Smooth muscle cell (in vitro differentiated cells): ENCODE results near the gene EMC8. TPM values are rescaled to one million over a fixed set of nuclear protein-coding genes. Genes with fewer than 3 reads are reported as not detected.

Experiments used
- DNase-seq: peaks from one replicate; lab custom pipeline; 2025; ENCODE audit not compliant: unreplicated experiment; lab: John Stamatoyannopoulos, UW
- H2AFZ ChIP-seq: fragments of 200-600 bp; sonication (generic); 2 replicates; pipeline ENCODE4 v1.6.0; 2016; ENCODE audit warnings: antibody characterized with exemption, low read depth, mild to moderate bottlenecking
- H3F3A ChIP-seq: fragments of 200-600 bp; sonication (generic); 2 replicates; pipeline ENCODE4 v1.6.0; 2017; ENCODE audit warnings: antibody characterized with exemption, low read depth
- H3K27ac ChIP-seq: fragments of 200-600 bp; sonication (generic); 2 replicates; pipeline ENCODE4 v1.5.1; 2016; ENCODE audit warnings: low read depth, mild to moderate bottlenecking
- H3K27me3 ChIP-seq: fragments of 200-600 bp; sonication (generic); 2 replicates; pipeline ENCODE4 v1.6.1; 2016; ENCODE audit warnings: low read depth, mild to moderate bottlenecking
- H3K36me3 ChIP-seq: fragments of 200-600 bp; sonication (generic); 2 replicates; pipeline ENCODE4 v1.5.1; 2016; ENCODE audit warnings: low read depth
- H3K4me1 ChIP-seq: fragments of 200-600 bp; sonication (generic); 2 replicates; pipeline ENCODE4 v1.5.1; 2016; ENCODE audit warnings: low read depth
- H3K4me2 ChIP-seq: fragments of 200-600 bp; sonication (generic); 2 replicates; pipeline ENCODE4 v1.6.0; 2016; ENCODE audit warnings: mild to moderate bottlenecking
- H3K4me3 ChIP-seq: fragments of 200-600 bp; sonication (generic); 2 replicates; pipeline ENCODE4 v1.5.1; 2016; ENCODE audit warnings: mild to moderate bottlenecking
- H3K79me2 ChIP-seq: fragments of 200-600 bp; sonication (generic); 2 replicates; pipeline ENCODE4 v1.6.0; 2016; ENCODE audit warnings: low read depth, mild to moderate bottlenecking
- H3K9ac ChIP-seq: fragments of 200-600 bp; sonication (generic); 2 replicates; pipeline ENCODE4 v1.6.0; 2016; ENCODE audit warnings: low read depth
- H3K9me3 ChIP-seq: fragments of 200-600 bp; sonication (generic); replicated peaks from 2 replicates; pipeline ENCODE4 v1.5.1; 2016; ENCODE audit warnings: low read depth
- H4K20me1 ChIP-seq: fragments of 200-600 bp; sonication (generic); 2 replicates; pipeline ENCODE4 v1.6.0; 2016; ENCODE audit warnings: low read depth
- WGBS: methylation state at CpG from one replicate; pipeline ENCODE4 v1.1.7; 2016; ENCODE audit warnings: low lambda C conversion rate; 5-methylcytosine and 5-hydroxymethylcytosine counted together
- polyA plus RNA-seq: library from polyadenylated mRNA; unstranded; fragments of >200 nt; fragmentation: Nextera tagmentation; extraction: Ambion mirVana; gene quantifications from 2 replicates; pipeline ENCODE4 v1.2.1, GENCODE V29; 2016
- total RNA-seq: library from RNA; depleted of rRNA; stranded (reverse); fragments of >200 nt; gene quantifications from 2 replicates; pipeline ENCODE4 v1.2.3, GENCODE V29; 2014
- TF ChIP-seq, protein P1 (sequence below): fragments of 200-600 bp; sonication (generic); IDR thresholded peaks from 2 replicates; pipeline ENCODE4 v1.5.1; 2017; ENCODE audit warnings: borderline replicate concordance, mild to moderate bottlenecking, antibody characterized with exemption; ENCODE audit not compliant: insufficient read depth, poor library complexity, severe bottlenecking

Gene EMC8
- total and polyA plus RNA-seq, 2 experiments from 2014 or later: 40.4 to 40.9 TPM

DNA sequence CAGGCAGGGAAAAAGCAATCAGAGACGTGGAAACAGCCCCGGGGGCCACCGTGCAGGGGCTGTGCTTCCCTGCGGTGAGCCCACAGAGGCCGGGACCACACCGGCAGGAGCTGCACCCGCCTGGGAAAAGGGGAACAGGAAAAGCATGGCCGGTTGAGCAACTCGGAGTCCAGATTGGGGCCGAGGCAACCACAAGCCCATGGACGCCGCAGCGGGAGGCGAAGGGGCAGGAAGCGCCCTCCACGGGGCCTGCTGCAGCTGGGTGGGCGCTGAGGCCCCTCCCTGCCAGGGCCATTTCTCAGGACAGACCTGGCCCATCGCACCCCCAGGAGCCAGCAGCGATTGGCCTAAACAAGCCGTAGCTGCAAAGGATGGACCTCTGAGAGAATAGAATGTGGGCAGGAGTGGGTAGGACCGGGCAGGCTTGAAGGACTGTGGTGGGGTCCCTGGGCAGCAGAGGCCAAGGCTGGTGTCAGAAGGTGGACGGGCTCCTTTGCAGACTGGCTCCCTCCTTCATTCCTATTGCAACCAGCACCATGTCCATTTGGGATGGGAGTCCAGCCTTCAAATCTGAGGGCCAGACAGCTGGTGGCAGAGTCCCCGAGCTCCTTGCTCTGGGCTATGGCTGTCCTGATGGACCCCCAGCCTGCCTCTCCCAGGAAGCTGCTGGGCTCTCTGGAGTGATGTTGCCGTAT is 30.6 kb upstream of the EMC8 start:
- Histone ChIP-seq H3K9me3 (no peaks in the 10 kb centered on the region), H3K4me1 (no peaks in the 10 kb centered on the region), H3K9ac (no peak overlapping the region), H2AFZ (no peak overlapping the region), H4K20me1 (no peaks in the 10 kb centered on the region), H3K27ac (no peak overlapping the region), H3F3A (no peaks in the 10 kb centered on the region), H3K4me3 (no peak overlapping the region), H3K27me3 (no peaks in the 10 kb centered on the region), H3K4me2 (no peak overlapping the region), H3K79me2 (no peaks in the 10 kb centered on the region), H3K36me3 (no peaks in the 10 kb centered on the region)
- WGBS: 87% methylated on average over 24 of the region's 24 CpGs
- DNase-seq: no peak
- TF ChIP-seq, protein P1, sequence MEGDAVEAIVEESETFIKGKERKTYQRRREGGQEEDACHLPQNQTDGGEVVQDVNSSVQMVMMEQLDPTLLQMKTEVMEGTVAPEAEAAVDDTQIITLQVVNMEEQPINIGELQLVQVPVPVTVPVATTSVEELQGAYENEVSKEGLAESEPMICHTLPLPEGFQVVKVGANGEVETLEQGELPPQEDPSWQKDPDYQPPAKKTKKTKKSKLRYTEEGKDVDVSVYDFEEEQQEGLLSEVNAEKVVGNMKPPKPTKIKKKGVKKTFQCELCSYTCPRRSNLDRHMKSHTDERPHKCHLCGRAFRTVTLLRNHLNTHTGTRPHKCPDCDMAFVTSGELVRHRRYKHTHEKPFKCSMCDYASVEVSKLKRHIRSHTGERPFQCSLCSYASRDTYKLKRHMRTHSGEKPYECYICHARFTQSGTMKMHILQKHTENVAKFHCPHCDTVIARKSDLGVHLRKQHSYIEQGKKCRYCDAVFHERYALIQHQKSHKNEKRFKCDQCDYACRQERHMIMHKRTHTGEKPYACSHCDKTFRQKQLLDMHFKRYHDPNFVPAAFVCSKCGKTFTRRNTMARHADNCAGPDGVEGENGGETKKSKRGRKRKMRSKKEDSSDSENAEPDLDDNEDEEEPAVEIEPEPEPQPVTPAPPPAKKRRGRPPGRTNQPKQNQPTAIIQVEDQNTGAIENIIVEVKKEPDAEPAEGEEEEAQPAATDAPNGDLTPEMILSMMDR: no peak

DNA sequence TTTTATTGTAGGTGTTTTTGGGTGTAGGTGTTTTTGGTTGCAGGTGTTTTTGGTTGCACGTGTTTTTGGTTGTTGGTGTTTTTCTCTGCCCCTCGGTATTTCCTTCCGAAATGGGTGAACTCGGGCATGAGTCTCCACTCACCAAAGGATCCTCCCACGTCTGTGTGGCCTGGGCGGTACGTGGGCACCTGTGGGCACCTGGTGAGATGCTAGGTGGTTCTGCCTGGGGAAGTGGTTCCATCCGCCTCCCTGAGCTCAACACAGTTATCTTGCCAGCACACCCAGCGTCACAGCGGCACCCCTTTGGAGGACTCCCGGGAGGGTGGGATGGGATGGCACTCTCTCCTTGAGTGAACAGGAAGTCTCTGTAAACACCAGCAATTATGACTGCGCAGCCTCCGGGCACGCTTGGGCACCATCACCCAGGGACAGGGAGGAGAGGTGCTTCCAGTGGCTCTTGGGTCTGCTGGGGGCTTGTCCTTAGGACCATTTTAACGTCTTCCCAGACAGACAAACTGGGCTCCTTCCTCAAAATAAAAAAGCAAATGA is 29.9 kb upstream of the EMC8 start:
- Histone ChIP-seq H3K79me2 (no peaks in the 10 kb centered on the region), H3K4me1 (no peaks in the 10 kb centered on the region)
- WGBS: 91% methylated on average over 15 of the region's 15 CpGs

DNA sequence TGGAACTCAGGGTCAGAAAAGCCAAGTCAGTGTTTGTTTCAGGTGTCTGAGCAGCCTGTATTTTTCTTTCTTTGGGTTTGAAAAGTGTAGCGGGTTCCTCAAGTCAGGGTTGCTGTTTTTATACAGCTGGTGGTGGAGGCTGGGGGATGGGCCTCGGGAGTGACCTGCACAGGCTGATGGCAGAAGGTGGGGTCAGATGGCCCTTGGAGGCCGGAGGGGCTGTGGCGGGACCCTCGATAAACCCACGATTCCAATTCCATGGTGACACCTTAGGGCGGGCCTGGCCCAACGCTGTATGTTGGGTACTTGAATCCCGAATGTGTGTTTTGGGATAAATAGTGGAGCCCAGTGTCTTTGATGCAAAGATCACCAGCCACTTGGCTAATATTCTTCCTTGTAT is 28.8 kb upstream of the EMC8 start:
- H3K4me1 ChIP-seq: no peaks in the 10 kb centered on the region
- H3F3A ChIP-seq: no peaks in the 10 kb centered on the region
- H3K27me3 ChIP-seq: no peaks in the 10 kb centered on the region
- H3K27ac ChIP-seq: no peak overlapping the region
- no peaks in the 10 kb centered on the region for H3K36me3 ChIP-seq
- no peaks in the 10 kb centered on the region for H3K9me3 ChIP-seq
- H2AFZ ChIP-seq: no peak overlapping the region
- H3K79me2 ChIP-seq: no peaks in the 10 kb centered on the region
- H3K9ac ChIP-seq: no peak overlapping the region
- TF ChIP-seq, protein P1: no peak
- no peak for DNase-seq
- no peaks in the 10 kb centered on the region for H4K20me1 ChIP-seq
- no peak overlapping the region for H3K4me2 ChIP-seq
- no peak overlapping the region for H3K4me3 ChIP-seq
- WGBS: 94% methylated on average over 9 of the region's 9 CpGs

More for the DNA sequence above, 29.9 kb upstream of the EMC8 start:
- no peak for DNase-seq
- no peak overlapping the region for H3K27ac ChIP-seq
- no peaks in the 10 kb centered on the region for H3K9me3 ChIP-seq
- no peak overlapping the region for H3K4me3 ChIP-seq
- H3F3A ChIP-seq: no peaks in the 10 kb centered on the region
- no peak overlapping the region for H3K9ac ChIP-seq
- H3K27me3 ChIP-seq: no peaks in the 10 kb centered on the region
- TF ChIP-seq, protein P1: no peak
- H3K36me3 ChIP-seq: no peaks in the 10 kb centered on the region
- no peaks in the 10 kb centered on the region for H4K20me1 ChIP-seq
- H2AFZ ChIP-seq: no peak overlapping the region
- H3K4me2 ChIP-seq: no peak overlapping the region
